Fibroblast of pulmonary artery (primary cell): ENCODE data around the gene MTA1.

Experiments
- DNase-seq: peaks from one replicate; pipeline ENCODE4 v3.0.0-alpha.2; 2010; ENCODE audit warnings: low read depth
- H3K4me3 ChIP-seq: replicated peaks from 2 replicates; pipeline ENCODE4 v1.5.1; 2011; ENCODE audit warnings: low read depth, mild to moderate bottlenecking, control low read depth, low read length, moderate library complexity
- TF ChIP-seq, protein P1 (sequence below): IDR thresholded peaks from 2 replicates; pipeline ENCODE4 v1.5.1; 2011; ENCODE audit warnings: mild to moderate bottlenecking, control low read depth, low read length, inconsistent platforms; ENCODE audit errors: missing control alignments

The MTA1 gene

DNA sequence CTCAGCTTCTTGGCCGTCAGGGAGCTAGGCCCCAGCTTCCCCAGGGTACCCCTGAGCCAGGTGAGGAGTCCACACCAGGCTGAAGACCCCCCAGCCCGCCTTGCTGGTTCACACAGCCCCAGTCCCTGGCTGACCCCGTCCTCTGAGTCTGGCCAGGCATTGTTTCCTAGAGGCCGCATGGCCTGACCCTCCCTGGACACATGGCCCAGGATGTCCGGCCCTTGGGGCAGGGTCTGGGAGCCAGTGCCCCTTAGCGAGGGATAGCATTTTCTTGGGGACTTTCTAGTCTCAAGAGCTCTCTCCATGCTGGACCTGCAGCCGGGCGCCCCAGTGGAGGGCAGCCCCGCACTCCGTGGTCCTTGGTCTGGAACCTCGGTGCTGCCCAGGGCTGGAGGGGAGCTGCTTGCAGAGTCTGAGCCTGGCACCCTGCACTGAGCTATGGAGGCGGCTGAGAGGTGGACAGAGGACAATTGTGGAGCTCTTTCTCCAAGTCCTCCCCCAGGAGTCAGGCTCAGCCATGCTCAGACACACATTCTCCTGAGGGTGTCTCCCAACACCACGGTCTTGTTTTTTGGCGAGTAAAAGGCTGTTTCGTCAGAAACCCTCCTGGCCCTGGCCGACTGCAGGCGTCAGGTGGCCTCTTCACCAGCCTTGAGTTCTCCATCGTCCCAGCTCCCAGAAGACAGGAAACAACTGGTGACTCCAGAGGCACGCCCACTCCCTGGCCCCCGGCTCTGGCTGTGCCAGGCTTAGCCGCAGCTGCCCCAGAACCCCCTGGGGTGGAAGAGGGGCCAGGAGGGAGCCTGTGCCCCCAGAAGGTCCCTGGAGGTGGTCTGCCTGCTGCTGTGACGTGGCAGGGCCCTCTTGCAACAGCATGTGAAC lies 37.4 kb downstream of the MTA1 start:
- DNase-seq, result no peak
- TF ChIP-seq, protein P1, sequence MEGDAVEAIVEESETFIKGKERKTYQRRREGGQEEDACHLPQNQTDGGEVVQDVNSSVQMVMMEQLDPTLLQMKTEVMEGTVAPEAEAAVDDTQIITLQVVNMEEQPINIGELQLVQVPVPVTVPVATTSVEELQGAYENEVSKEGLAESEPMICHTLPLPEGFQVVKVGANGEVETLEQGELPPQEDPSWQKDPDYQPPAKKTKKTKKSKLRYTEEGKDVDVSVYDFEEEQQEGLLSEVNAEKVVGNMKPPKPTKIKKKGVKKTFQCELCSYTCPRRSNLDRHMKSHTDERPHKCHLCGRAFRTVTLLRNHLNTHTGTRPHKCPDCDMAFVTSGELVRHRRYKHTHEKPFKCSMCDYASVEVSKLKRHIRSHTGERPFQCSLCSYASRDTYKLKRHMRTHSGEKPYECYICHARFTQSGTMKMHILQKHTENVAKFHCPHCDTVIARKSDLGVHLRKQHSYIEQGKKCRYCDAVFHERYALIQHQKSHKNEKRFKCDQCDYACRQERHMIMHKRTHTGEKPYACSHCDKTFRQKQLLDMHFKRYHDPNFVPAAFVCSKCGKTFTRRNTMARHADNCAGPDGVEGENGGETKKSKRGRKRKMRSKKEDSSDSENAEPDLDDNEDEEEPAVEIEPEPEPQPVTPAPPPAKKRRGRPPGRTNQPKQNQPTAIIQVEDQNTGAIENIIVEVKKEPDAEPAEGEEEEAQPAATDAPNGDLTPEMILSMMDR, result no peak
- no peak overlapping the region for H3K4me3 ChIP-seq

DNA sequence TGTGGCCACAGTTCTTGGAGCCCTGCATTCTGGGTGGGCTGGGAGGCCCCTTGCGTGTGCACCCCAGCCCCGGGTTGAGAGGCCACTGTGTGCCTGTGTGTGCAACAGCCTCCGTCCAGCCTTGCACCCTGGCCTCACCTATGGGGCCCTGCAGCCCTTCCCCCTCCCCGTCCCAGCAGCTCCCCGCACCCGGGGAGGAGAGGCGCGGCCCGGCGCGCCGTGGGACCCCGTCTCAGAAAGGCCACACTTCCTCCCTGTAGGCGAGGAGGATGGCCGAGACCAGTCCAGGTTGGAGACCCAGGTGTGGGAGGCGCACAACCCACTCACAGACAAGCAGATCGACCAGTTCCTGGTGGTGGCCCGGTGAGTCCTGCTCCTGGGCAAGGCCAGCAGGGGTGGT lies 38.4 kb downstream of the MTA1 start:
- DNase-seq, result no peak

DNA sequence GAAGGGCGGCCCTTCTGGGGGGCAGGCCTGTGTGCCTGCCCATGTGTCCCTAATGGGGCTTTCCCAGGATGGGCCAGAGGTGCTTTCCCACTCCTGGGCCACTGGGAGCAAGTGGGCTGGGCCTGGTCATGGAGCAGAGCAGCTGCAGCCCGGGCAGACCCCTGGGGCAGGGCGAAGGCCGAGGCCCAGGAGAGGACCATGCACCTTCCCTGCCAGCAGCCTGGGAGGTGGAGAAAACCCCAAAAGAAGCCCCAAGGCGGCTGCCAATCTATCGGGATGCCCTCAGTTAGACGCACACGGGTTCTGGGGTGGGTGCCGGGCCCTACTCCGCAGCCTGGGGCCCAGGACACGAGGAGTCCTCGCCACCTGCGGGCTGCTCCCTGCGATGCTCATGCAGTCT lies 38.9 kb downstream of the MTA1 start:
- no peak for DNase-seq
- TF ChIP-seq, protein P1, result no peak
- H3K4me3 ChIP-seq, result no peak overlapping the region

More for the DNA sequence above, 38.4 kb downstream of the MTA1 start:
- TF ChIP-seq, protein P1, result no peak
- H3K4me3 ChIP-seq, result no peak overlapping the region

DNA sequence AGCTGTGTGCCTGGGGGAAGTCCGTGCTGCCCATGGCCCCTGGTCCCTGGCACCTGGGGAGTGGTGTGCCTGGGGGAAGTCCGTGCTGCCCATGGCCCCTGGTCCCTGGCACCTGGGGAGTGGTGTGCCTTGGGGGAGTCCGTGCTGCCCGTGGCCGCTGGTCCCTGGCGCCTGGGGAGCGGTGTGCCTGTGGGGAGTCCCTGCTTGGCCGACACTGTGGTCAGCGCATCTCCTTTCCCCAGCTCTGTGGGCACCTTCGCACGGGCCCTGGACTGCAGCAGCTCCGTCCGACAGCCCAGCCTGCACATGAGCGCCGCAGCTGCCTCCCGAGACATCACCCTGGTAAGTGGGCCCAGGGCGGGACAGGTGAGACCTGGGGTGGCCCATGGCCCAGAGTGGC lies 40.5 kb downstream of the MTA1 start:
- H3K4me3 ChIP-seq, result no peak overlapping the region
- no peak for DNase-seq
- TF ChIP-seq, protein P1, result no peak

DNA sequence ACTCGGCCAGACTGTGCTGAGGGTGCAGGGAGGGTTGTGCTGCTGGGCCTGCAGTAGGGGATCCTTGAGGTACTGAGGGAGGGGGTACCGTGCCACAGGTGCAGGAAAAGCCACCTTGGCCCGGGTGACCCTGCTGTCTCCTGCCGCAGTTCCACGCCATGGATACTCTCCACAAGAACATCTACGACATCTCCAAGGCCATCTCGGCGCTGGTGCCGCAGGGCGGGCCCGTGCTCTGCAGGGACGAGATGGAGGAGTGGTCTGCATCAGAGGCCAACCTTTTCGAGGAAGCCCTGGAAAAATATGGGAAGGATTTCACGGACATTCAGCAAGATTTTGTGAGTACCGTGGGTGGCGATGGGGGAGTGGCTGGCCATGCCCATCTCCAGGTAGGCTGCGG lies 41.0 kb downstream of the MTA1 start:
- no peak for DNase-seq
- TF ChIP-seq, protein P1, result no peak
- no peak overlapping the region for H3K4me3 ChIP-seq

DNA sequence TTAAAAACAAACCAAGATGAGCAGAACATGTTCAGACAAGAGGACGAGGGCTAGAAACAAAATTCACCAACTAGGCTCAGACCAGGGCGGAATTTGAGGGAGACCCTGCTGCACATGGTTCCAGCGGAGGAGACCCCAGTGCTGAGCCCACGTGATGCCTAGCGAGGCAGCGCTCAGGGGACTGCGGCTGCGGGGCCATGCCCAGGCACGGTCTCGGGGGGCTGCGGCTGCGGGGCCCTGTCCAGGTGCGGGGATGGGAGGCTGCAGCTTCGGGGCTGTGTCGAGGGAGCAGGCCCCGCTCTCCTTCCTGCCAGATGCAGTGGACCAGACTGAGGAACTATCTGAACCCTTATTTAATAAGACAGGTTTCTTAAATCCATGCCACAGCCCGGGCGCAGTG lies 42.3 kb downstream of the MTA1 start:
- H3K4me3 ChIP-seq, result no peak overlapping the region
- TF ChIP-seq, protein P1, result no peak
- no peak for DNase-seq

DNA sequence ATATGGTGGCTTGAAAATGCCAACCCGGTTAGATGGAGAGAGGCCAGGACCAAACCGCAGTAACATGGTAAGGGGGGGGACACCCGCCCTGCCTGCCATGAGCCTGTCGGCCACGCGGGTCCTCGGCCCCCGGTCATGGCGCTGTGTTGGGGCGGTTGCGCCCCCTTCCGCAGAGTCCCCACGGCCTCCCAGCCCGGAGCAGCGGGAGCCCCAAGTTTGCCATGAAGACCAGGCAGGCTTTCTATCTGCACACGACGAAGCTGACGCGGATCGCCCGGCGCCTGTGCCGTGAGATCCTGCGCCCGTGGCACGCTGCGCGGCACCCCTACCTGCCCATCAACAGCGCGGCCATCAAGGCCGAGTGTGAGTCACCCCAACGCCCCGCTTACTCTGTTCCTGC lies 44.9 kb downstream of the MTA1 start:
- TF ChIP-seq, protein P1, result no peak
- no peak overlapping the region for H3K4me3 ChIP-seq
- DNase-seq, result no peak
